ENCODE results near the gene ECM2. TPM values are rescaled to one million over a fixed set of nuclear protein-coding genes. Genes with fewer than 3 reads are reported as not detected.

The ECM2 gene
- polyA plus RNA-seq, 1 experiment = 2.2 TPM

DNA sequence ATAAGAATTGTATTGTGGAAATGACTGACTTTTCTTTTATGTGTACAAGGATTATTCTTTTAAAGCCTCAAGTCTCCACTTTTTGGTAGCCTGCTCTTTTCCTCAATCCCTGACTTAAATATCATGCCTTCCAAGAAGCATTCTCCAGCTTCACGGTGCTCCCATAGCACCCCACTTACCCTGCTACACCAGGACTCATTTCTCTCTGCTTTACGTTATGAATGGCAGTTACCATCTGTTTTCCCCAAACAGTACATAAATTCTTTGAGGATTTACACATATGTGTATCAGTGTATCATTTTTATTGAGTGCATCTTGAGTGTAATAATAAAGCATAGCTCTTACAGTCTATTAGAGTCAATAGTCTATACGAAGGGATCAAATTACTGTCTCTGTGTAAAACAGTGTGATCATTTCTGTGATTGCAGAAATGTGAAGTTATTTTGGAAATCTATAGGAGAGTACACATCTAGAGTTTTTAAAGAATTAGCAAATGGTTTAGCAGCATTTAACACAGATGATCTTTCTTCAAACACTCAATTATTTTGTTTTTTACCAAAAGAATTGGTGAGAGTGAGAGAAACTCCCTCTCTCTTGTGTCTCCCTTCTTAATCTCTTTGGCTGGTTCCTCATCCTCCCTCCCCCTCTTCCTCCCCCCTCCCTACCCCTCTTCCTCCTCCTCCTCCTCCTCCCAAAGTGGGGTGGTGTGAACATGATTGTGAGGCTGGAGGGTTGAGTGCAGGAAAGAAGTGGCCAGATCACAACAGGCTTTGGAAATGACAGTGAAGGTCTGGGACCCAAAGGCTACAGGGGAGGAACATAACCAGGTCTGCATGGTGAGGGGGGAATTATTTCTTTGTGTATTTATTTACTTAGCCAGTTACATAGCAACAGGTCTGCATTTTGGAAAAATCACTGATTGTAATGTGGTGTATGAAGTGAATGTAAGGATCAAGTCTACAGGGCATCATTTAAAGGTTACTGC lies 27.6 kb upstream of the ECM2 start:
- Histone ChIP-seq H3K9me3 (ENCODE audit: control insufficient read depth, insufficient read depth, low read length) (no peaks in the 10 kb centered on the region), H3K27ac (ENCODE audit: low read depth, low read length) (no peak overlapping the region), H3K4me3 (ENCODE audit: low read depth, low read length) (no peak overlapping the region), H3K27me3 (ENCODE audit: control insufficient read depth, insufficient read depth, low read length) (no peaks in the 10 kb centered on the region)
- CTCF ChIA-PET = no interaction called here
- no peak for DNase-seq (ENCODE audit: low read depth, low spot score)
- POLR2A ChIA-PET = no interaction called here
- TF ChIP-seq, protein P1, sequence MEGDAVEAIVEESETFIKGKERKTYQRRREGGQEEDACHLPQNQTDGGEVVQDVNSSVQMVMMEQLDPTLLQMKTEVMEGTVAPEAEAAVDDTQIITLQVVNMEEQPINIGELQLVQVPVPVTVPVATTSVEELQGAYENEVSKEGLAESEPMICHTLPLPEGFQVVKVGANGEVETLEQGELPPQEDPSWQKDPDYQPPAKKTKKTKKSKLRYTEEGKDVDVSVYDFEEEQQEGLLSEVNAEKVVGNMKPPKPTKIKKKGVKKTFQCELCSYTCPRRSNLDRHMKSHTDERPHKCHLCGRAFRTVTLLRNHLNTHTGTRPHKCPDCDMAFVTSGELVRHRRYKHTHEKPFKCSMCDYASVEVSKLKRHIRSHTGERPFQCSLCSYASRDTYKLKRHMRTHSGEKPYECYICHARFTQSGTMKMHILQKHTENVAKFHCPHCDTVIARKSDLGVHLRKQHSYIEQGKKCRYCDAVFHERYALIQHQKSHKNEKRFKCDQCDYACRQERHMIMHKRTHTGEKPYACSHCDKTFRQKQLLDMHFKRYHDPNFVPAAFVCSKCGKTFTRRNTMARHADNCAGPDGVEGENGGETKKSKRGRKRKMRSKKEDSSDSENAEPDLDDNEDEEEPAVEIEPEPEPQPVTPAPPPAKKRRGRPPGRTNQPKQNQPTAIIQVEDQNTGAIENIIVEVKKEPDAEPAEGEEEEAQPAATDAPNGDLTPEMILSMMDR (IDR thresholded peaks at IDR 0.05; ENCODE audit: low read depth, low read length) = no peak

DNA sequence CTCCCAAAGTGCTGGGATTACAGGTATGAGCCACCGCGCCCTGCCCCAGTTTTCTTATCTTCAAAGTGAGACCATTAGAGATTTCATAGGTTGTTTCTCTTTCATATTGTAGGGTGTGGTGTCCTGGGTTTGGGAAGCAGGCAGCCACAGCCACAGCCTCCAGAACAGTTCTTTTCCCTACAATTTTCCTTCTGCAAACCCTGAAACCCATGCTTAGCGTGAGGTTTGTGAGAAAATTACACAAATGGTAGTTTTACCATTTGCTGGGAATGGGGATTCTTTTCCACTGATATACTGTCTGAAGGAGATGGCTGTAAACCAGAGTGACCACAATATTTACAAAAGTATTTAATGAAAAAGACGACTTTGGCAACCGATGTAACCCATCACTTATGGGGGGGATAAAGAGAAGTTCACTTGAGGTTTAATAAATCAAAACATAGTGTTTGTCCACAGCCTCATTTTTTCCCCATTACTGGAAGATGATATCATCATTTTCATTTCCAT lies 26.7 kb upstream of the ECM2 start:
- Histone ChIP-seq H3K4me3 (ENCODE audit: low read depth, low read length) (no peak overlapping the region), H3K27ac (ENCODE audit: low read depth, low read length) (peak overlapping the region; percentile 57), H3K9me3 (ENCODE audit: control insufficient read depth, insufficient read depth, low read length) (no peaks in the 10 kb centered on the region), H3K27me3 (ENCODE audit: control insufficient read depth, insufficient read depth, low read length) (no peaks in the 10 kb centered on the region)
- TF ChIP-seq, protein P1 (IDR thresholded peaks at IDR 0.05; ENCODE audit: low read depth, low read length) = no peak
- peak; percentile 63 for DNase-seq (ENCODE audit: low read depth, low spot score)
- ChIA-PET CTCF (interaction anchor here (1.2 kb wide), 1 partner anchor 26 kb away, joined by 3 read pairs; the partner anchor contains the start of gene ECM2), POLR2A (no interaction called here)

DNA sequence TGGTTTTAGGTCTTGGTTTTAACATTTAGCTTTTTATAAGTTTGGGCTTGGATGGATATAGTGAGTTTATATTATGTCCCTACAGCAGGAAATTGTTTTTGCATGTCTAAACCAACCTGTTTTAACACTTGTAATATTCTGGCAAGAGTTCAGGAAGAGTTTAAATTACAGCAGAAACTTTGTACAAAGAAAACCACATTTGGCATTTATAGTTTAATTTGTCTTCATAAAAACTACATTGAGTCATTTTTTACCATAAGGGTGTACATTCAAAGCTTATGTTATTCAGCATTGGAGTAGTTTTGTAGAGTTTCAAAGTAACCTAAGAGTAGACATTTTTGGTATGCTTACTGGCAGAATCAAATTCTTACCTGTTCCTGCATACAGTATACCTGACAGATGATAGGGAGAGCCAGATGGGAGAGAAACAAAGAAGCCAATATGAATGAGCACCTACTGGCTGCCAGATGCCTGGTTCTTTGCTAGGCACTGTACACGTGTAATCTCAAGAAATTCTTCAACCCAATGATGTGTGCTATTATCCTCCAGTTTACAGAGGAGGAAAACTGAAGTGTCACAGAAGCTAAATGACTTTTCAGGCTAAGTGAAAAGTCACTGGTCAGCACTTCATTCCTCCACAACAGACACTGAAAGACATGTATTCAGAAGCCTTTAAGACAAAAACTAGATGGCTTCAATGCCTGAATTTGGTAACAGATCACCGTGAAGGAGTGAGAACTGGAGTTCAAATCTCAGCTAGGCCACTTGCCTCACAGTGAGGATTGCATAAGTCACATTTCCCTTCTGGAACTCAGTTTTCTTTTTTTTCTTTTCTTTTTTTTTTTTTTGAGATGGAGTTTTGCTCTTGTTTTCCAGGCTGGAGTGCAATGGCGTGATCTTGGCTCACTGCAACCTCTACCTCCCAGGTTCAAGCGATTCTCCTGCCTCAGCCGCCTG lies 25.9 kb upstream of the ECM2 start:
- Histone ChIP-seq H3K27me3 (ENCODE audit: control insufficient read depth, insufficient read depth, low read length) (no peaks in the 10 kb centered on the region), H3K27ac (ENCODE audit: low read depth, low read length) (no peak overlapping the region), H3K9me3 (ENCODE audit: control insufficient read depth, insufficient read depth, low read length) (no peaks in the 10 kb centered on the region), H3K4me3 (ENCODE audit: low read depth, low read length) (no peak overlapping the region)
- CTCF ChIA-PET = interaction anchor here (1.2 kb wide), 1 partner anchor 25 kb away, joined by 3 read pairs; the partner anchor contains the start of gene ECM2
- POLR2A ChIA-PET = interaction anchor here (0.6 to 1.2 kb wide), 4 partner anchors 23 to 108 kb away, joined by 3 to 9 read pairs (median 6); partner anchors contain the start of gene IPPK
- DNase-seq (ENCODE audit: low read depth, low spot score) = peak; percentile 32
- TF ChIP-seq, protein P1 (IDR thresholded peaks at IDR 0.05; ENCODE audit: low read depth, low read length) = no peak

DNA sequence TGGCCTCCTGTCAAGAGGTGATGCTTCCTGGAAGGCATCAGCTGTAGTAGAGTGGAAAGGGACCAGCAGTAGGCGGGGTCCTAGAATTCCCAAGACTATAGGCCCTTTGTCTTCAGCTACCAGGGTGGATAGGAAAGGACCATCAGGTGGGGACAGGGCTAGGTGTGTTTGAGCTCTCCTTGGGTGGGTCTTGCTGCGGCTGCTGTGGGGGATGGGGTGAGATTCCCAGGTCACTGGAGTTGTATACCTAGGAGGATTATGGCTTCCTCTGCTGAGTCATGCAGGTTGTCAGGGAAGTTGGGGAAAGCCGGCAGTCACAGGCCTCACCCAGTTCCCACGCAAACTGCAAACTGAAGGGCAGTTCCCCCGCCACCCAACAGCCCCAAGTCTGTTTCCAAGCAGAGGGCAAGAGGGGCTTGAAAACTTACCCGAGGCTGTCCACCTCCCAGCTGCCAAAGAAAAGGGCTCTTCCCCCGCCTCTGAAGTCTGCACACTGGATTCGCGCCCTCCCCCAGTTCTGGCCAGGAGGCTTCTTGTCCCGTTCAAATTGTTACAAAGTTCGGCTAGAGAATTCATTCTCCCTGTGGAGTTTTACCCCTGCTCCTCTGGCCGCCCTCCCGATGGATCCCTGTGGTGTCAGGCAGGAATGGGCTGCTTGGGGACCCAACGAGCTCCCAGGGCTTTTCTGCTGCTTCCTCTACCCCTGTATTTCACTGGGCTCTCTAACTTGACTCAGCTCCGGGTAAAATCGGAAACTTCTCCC lies 23.0 kb upstream of the ECM2 start:
- TF ChIP-seq, protein P1 (IDR thresholded peaks at IDR 0.05; ENCODE audit: low read depth, low read length) = no peak
- Histone ChIP-seq H3K9me3 (ENCODE audit: control insufficient read depth, insufficient read depth, low read length) (no peaks in the 10 kb centered on the region), H3K27me3 (ENCODE audit: control insufficient read depth, insufficient read depth, low read length) (no peaks in the 10 kb centered on the region), H3K4me3 (ENCODE audit: low read depth, low read length) (no peak overlapping the region), H3K27ac (ENCODE audit: low read depth, low read length) (no peak overlapping the region)
- ChIA-PET CTCF (no interaction called here), POLR2A (no interaction called here)
- no peak for DNase-seq (ENCODE audit: low read depth, low spot score)
